ES-I3 (cell line): ENCODE measurements around the gene PAM.

Experiments used
- H3K36me3 ChIP-seq: 2 replicates; pipeline ENCODE4 v1.6.1; 2013; ENCODE audit warnings: mild to moderate bottlenecking, low read length, control low read depth, moderate library complexity; ENCODE audit not compliant: insufficient read depth
- H3K4me1 ChIP-seq: 2 replicates; pipeline ENCODE4 v1.6.1; 2013; ENCODE audit warnings: mild to moderate bottlenecking, control low read depth, low read length; ENCODE audit not compliant: insufficient read depth
- H3K9ac ChIP-seq: 2 replicates; pipeline ENCODE4 v1.6.1; 2013; ENCODE audit warnings: low read depth, mild to moderate bottlenecking, low read length, moderate library complexity
- H3K9me3 ChIP-seq: 2 replicates; pipeline ENCODE4 v1.6.1; 2013; ENCODE audit warnings: mild to moderate bottlenecking, low read length, moderate library complexity; ENCODE audit not compliant: control insufficient read depth, insufficient read depth

The PAM gene

GRCh38 chr5:102910240-102911226 lies 155.4 kb downstream of the PAM start:
- H3K9ac ChIP-seq: no peak overlapping the region
- H3K9me3 ChIP-seq: no peaks in the 10 kb centered on the region
- H3K4me1 ChIP-seq: peaks cover 9% of the 10 kb centered on the region; the same call in 1 of the 2 replicates
- H3K36me3 ChIP-seq: no peaks in the 10 kb centered on the region

- no peaks in the 10 kb centered on the region for H3K36me3 ChIP-seq
- H3K4me1 ChIP-seq: peaks cover 9% of the 10 kb centered on the region; the same call in 1 of the 2 replicates
- H3K9me3 ChIP-seq: no peaks in the 10 kb centered on the region
- H3K9ac ChIP-seq: no peak overlapping the region
Measured at GRCh38 chr5:102911973-102912372, 156.9 kb downstream of the PAM start.

- Histone ChIP-seq H3K36me3 (no peaks in the 10 kb centered on the region), H3K4me1 (no peaks in the 10 kb centered on the region), H3K9me3 (no peaks in the 10 kb centered on the region), H3K9ac (no peak overlapping the region)
Measured at GRCh38 chr5:102916109-102916508, 161.0 kb downstream of the PAM start.

GRCh38 chr5:102918986-102919610 lies 164.0 kb downstream of the PAM start:
- H3K9ac ChIP-seq: no peak overlapping the region
- no peaks in the 10 kb centered on the region for H3K9me3 ChIP-seq
- H3K4me1 ChIP-seq: no peaks in the 10 kb centered on the region
- H3K36me3 ChIP-seq: no peaks in the 10 kb centered on the region

- Histone ChIP-seq H3K36me3 (no peaks in the 10 kb centered on the region), H3K9me3 (no peaks in the 10 kb centered on the region), H3K4me1 (no peaks in the 10 kb centered on the region), H3K9ac (no peak overlapping the region)
Measured at GRCh38 chr5:102920762-102921161, 165.7 kb downstream of the PAM start.

GRCh38 chr5:102921341-102922044 lies 166.4 kb downstream of the PAM start:
- no peaks in the 10 kb centered on the region for H3K4me1 ChIP-seq
- H3K9ac ChIP-seq: no peak overlapping the region
- H3K9me3 ChIP-seq: no peaks in the 10 kb centered on the region
- H3K36me3 ChIP-seq: no peaks in the 10 kb centered on the region

- Histone ChIP-seq H3K9me3 (no peaks in the 10 kb centered on the region), H3K4me1 (no peaks in the 10 kb centered on the region), H3K36me3 (no peaks in the 10 kb centered on the region), H3K9ac (no peak overlapping the region)
Measured at GRCh38 chr5:102922111-102922720, 167.1 kb downstream of the PAM start.

- Histone ChIP-seq H3K9me3 (no peaks in the 10 kb centered on the region), H3K4me1 (no peaks in the 10 kb centered on the region), H3K36me3 (no peaks in the 10 kb centered on the region), H3K9ac (no peak overlapping the region)
Measured at GRCh38 chr5:102922799-102923477, 167.8 kb downstream of the PAM start.

- Histone ChIP-seq H3K36me3 (no peaks in the 10 kb centered on the region), H3K4me1 (no peaks in the 10 kb centered on the region), H3K9me3 (no peaks in the 10 kb centered on the region), H3K9ac (no peak overlapping the region)
Measured at GRCh38 chr5:102924963-102925362, 169.9 kb downstream of the PAM start.

GRCh38 chr5:102927007-102927406 lies 171.9 kb downstream of the PAM start:
- Histone ChIP-seq H3K36me3 (no peaks in the 10 kb centered on the region), H3K4me1 (no peaks in the 10 kb centered on the region), H3K9me3 (no peaks in the 10 kb centered on the region), H3K9ac (no peak overlapping the region)

- H3K36me3 ChIP-seq: no peaks in the 10 kb centered on the region
- H3K4me1 ChIP-seq: no peaks in the 10 kb centered on the region
- H3K9ac ChIP-seq: no peak overlapping the region
- H3K9me3 ChIP-seq: no peaks in the 10 kb centered on the region
Measured at GRCh38 chr5:102930244-102930643, 175.1 kb downstream of the PAM start.

- Histone ChIP-seq H3K4me1 (no peaks in the 10 kb centered on the region), H3K9me3 (no peaks in the 10 kb centered on the region), H3K36me3 (no peaks in the 10 kb centered on the region), H3K9ac (no peak overlapping the region)
Measured at GRCh38 chr5:102931085-102931725, 176.1 kb downstream of the PAM start.

- no peak overlapping the region for H3K9ac ChIP-seq
- H3K36me3 ChIP-seq: no peaks in the 10 kb centered on the region
- no peaks in the 10 kb centered on the region for H3K9me3 ChIP-seq
- H3K4me1 ChIP-seq: no peaks in the 10 kb centered on the region
Measured at GRCh38 chr5:102932781-102933180, 177.7 kb downstream of the PAM start.
